Colonic mucosa (tissue), 4 donors: ENCODE results near the gene C19orf25. TPM values are rescaled to one million over a fixed set of nuclear protein-coding genes. Genes with fewer than 3 reads are reported as not detected.

ENCODE experiments used
- DNase-seq: peaks from one replicate; pipeline ENCODE4 v3.0.0-alpha.2; 2020
- H3K27ac ChIP-seq: fragments of 200-600 bp; one replicate; pipeline ENCODE4 v1.8.0; 2021
- H3K27me3 ChIP-seq: fragments of 200-600 bp; one replicate; pipeline ENCODE4 v1.8.0; 2021
- H3K36me3 ChIP-seq: fragments of 200-600 bp; one replicate; pipeline ENCODE4 v1.8.0; 2021
- H3K4me1 ChIP-seq: fragments of 200-600 bp; one replicate; pipeline ENCODE4 v1.8.0; 2021; ENCODE audit warnings: mild to moderate bottlenecking
- H3K4me3 ChIP-seq: fragments of 200-600 bp; one replicate; pipeline ENCODE4 v1.8.0; 2021
- H3K9ac ChIP-seq, 2 donors: one replicate each; pipeline ENCODE4 v1.7.0; 2013; ENCODE audit warnings: control low read depth in 2 of 2, low read depth in 2 of 2, low read length in 2 of 2
- H3K9me3 ChIP-seq: fragments of 200-600 bp; one replicate; pipeline ENCODE4 v1.8.0; 2021
- CTCF ChIP-seq: fragments of 200-600 bp; IDR thresholded peaks from one replicate; pipeline ENCODE4 v1.8.0; 2022; ENCODE audit warnings: antibody characterized with exemption, mild to moderate bottlenecking
- intact Hi-C: fragments of 100-400 bp; cut with DNase I; formaldehyde crosslinking; loops from one replicate; pipeline ENCODE4 v1.14.1; 2022
- total RNA-seq, 2 donors: library from RNA; stranded (reverse); fragmentation: NEBNext Ultra II Directional in 1 of 2; extraction: Animal tissue kit (Norgen Biotek cat#: 25700) in 1 of 2; gene quantifications; one replicate each; pipeline ENCODE4 v1.2.1, GENCODE V29; 2021
- donor health status: healthy.
- donor health status: DM: no; HTN: no; CAD: no.
- donor health status: DM: no; HTN: no; CAD: no.

Gene C19orf25
- total RNA-seq, 2 donors from 2014 or later: 27.3 to 46.9 TPM

- Histone ChIP-seq H3K36me3 (peaks cover 26% of the 10 kb centered on the region), H3K27me3 (no peaks in the 10 kb centered on the region), H3K9ac (peak overlapping the region in 1 of 2 donors; percentile 24), H3K27ac (no peak overlapping the region), H3K4me3 (no peak overlapping the region), H3K9me3 (no peaks in the 10 kb centered on the region), H3K4me1 (no peaks in the 10 kb centered on the region)
- intact Hi-C loops: no loop called here
- no peak for DNase-seq
- no peak for TF ChIP-seq CTCF
Observed at GRCh38 chr19:1428738-1429391, 50.1 kb downstream of the C19orf25 start.

- Histone ChIP-seq H3K4me3 (no peak overlapping the region), H3K4me1 (no peaks in the 10 kb centered on the region), H3K27ac (no peak overlapping the region), H3K27me3 (no peaks in the 10 kb centered on the region), H3K36me3 (peaks cover 22% of the 10 kb centered on the region), H3K9ac (no peak overlapping the region), H3K9me3 (no peaks in the 10 kb centered on the region)
- TF ChIP-seq CTCF: no peak
- intact Hi-C loops: no loop called here
- DNase-seq: no peak
Observed at GRCh38 chr19:1427221-1427920, 51.6 kb downstream of the C19orf25 start.

GRCh38 chr19:1426736-1427135, 52.3 kb downstream of the C19orf25 start:
- Histone ChIP-seq H3K4me3 (no peak overlapping the region), H3K4me1 (no peaks in the 10 kb centered on the region), H3K9ac (no peak overlapping the region), H3K36me3 (peaks cover 17% of the 10 kb centered on the region), H3K9me3 (no peaks in the 10 kb centered on the region), H3K27ac (no peak overlapping the region), H3K27me3 (no peaks in the 10 kb centered on the region)
- DNase-seq: no peak
- intact Hi-C loops: no loop called here
- TF ChIP-seq CTCF: no peak

- no peak for DNase-seq
- H3K9me3 ChIP-seq: no peaks in the 10 kb centered on the region
- no peak for TF ChIP-seq CTCF
- intact Hi-C loops: no loop called here
- no peak overlapping the region for H3K9ac ChIP-seq
- H3K27me3 ChIP-seq: no peaks in the 10 kb centered on the region
- no peak overlapping the region for H3K27ac ChIP-seq
- H3K4me3 ChIP-seq: no peak overlapping the region
- H3K36me3 ChIP-seq: peaks cover 15% of the 10 kb centered on the region
- H3K4me1 ChIP-seq: no peaks in the 10 kb centered on the region
Observed at GRCh38 chr19:1425902-1426301, 53.1 kb downstream of the C19orf25 start.

GRCh38 chr19:1425102-1425837, 53.7 kb downstream of the C19orf25 start:
- intact Hi-C loops: no loop called here
- peaks cover 22% of the 10 kb centered on the region for H3K36me3 ChIP-seq
- H3K4me1 ChIP-seq: no peaks in the 10 kb centered on the region
- H3K27ac ChIP-seq: no peak overlapping the region
- H3K4me3 ChIP-seq: no peak overlapping the region
- no peak overlapping the region for H3K9ac ChIP-seq
- H3K27me3 ChIP-seq: no peaks in the 10 kb centered on the region
- TF ChIP-seq CTCF: no peak
- no peaks in the 10 kb centered on the region for H3K9me3 ChIP-seq
- DNase-seq: no peak
